Fibroblast of pulmonary artery (primary cell): ENCODE data around the gene NBAS.

Source experiments
- DNase-seq: peaks from one replicate; pipeline ENCODE4 v3.0.0-alpha.2; 2010; ENCODE audit warnings: low read depth
- H3K4me3 ChIP-seq: replicated peaks from 2 replicates; pipeline ENCODE4 v1.5.1; 2011; ENCODE audit warnings: low read depth, mild to moderate bottlenecking, control low read depth, low read length, moderate library complexity
- TF ChIP-seq, protein P1 (sequence below): IDR thresholded peaks from 2 replicates; pipeline ENCODE4 v1.5.1; 2011; ENCODE audit warnings: mild to moderate bottlenecking, control low read depth, low read length, inconsistent platforms; ENCODE audit errors: missing control alignments

NBAS gene

DNA sequence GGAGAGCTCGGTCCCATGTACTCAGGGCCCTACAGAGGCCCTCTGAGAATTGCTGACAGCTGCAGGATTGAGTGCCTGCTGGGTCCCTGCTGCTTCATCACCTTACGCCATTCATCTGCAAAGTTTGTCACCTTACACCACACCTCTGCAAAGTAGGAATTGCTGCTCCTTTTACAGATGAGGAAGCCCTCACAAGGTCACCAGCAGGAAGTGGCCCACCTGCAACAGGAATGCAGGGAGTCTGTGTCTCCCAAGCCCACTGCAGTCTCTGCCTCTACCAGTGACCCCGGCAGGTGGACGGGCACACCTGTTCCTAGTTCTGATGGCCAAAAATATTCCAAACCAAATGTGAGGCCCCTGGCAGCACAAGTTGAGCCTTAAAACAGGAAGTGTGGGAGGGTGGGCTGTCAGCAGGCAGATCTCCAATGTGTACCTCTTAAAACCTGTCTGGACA lies 441.4 kb downstream of the NBAS start:
- TF ChIP-seq, protein P1, sequence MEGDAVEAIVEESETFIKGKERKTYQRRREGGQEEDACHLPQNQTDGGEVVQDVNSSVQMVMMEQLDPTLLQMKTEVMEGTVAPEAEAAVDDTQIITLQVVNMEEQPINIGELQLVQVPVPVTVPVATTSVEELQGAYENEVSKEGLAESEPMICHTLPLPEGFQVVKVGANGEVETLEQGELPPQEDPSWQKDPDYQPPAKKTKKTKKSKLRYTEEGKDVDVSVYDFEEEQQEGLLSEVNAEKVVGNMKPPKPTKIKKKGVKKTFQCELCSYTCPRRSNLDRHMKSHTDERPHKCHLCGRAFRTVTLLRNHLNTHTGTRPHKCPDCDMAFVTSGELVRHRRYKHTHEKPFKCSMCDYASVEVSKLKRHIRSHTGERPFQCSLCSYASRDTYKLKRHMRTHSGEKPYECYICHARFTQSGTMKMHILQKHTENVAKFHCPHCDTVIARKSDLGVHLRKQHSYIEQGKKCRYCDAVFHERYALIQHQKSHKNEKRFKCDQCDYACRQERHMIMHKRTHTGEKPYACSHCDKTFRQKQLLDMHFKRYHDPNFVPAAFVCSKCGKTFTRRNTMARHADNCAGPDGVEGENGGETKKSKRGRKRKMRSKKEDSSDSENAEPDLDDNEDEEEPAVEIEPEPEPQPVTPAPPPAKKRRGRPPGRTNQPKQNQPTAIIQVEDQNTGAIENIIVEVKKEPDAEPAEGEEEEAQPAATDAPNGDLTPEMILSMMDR, result no peak
- no peak for DNase-seq
- H3K4me3 ChIP-seq, result no peak overlapping the region

- TF ChIP-seq, protein P1, result no peak
- DNase-seq, result no peak
- H3K4me3 ChIP-seq, result no peak overlapping the region
Observed at GRCh38 chr2:15117409-15118050, 443.6 kb downstream of the NBAS start.
